EL (cell line): ENCODE results near the gene ERN1.
"Not testable (repeated sequence)": the region's sequence is repeated elsewhere in the genome, so short reads cannot be mapped to it uniquely, and the experiment has no call there.

Source experiments
- DNase-seq: peaks from one replicate; pipeline ENCODE4 v3.0.0-alpha.2; 2016

Gene ERN1

DNA sequence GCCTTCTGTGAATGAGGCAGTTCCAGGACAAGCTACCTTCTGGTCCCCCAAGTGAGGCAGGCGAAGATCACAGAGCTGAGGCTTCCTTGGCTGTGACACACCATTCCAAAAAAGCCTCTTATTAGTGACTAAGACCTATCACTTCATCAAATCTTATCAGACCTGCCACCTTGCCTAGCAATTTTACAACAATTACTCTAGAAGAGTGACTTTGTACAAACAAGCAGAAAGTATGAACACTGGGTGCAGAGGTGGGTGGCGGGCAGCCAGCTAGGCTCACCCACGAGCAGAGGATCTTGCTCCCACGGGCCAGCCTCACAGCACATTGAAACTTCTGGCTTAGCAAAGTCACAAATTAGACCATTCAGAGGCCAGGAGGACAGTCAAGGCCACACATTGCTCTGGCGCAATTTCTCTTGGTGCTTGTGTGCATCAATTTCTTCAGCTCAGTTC, 107.3 kb downstream of the ERN1 start:
- DNase-seq, result no peak

DNA sequence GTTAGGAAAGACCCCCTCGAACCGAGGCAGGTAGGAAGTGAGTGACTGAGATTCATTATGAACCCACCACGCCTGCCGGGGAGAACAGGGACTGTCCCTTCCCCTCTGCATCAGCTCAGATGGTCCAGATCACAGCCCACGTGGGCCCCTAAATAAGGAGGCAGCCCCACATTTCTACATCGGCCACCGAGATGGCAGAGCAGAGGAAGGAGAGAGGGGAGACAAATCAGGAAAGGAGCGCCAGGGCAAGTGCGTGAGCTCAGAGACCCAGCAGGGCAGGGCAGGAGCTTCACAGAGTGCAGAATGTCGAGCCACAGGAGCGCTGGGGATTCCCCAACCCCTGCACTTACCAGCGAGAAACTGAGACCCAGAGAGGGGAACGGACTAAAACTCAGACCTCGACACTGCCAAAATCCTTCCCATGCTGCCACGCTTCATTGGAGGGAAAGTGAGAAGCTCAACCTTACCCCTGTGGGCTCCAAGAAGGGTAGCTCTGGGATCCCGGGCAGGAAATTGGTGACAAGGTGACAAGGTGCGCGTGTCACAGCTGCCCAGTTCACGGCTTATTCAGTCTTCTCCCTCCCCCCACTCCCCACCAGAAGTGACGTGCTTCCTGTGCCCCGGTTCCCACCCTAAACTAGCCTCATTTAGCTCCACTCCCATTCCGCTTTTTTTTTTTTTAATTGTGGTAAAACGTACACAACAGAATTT, 109.7 kb downstream of the ERN1 start, which contains the start of gene ICAM2:
Gene ICAM2, minus strand, starts transcription at position 578 of the 711 bp plus-strand sequence. CDS start 13,942 bp downstream, outside the sequence.
- DNase-seq, result no peak

DNA sequence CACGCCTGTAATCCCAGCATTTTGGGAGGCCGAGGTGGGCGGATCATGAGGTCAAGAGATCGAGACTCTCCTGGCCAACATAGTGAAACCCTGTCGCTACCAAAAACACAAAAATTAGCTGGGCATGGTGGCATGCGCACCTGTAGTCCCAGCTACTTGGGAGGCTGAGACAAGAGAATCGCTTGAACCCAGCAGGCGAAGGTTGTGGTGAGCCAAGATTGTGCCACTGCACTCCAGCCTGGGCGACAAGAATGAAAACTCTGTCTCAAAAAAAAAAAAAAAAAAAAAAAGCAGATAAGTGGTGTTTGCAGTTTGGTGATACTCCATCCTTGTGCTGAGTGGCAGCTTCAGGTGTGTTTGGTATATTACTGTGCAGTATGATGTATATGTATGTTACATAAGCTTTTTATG, 110.4 kb downstream of the ERN1 start:
- DNase-seq, result not testable (repeated sequence)

DNA sequence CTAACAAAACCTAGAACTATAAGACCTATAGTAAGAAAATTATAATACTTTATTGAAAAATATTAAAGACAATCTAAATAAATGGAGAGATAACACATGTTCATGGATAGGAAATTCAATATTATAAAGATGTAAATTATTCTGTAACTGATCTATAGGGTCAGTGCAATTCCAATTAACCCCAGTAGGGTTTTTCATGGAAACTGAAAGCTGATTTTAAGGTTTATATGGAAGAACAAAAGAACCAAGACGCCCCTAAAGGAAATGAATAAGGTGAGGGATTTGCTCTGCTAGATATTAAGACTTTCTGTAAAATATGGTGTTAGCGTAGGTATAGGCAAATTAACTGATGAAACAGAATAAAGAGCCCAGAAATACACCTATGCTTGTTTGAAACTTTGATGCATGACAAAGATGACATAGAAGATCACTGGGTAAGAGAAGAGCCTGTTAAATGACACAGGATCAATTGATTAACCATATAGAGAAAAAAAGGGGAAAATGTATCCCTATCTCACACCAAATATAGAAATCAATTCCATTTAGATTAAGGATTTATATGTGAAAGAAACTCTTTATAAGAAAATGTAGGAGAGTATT, 112.5 kb downstream of the ERN1 start:
- no peak for DNase-seq

DNA sequence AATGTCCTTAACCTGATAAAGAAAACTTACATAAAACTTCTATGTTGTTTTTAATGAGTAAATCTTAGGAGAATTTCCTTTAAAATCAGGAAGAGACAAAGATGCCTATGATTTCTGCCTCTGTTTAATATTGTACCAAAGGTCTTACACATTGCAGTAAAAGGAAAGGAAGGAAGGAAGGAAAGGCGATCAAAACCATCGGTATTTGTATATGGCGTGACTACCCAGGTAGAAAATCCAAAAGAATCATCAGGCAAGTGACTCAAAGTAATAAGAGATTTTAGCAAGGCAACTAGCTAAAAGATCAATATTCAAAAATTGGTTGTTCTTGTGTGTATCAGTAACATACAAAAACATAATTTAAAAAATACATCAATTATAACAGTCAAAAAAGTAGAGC, 113.0 kb downstream of the ERN1 start:
- no peak for DNase-seq

DNA sequence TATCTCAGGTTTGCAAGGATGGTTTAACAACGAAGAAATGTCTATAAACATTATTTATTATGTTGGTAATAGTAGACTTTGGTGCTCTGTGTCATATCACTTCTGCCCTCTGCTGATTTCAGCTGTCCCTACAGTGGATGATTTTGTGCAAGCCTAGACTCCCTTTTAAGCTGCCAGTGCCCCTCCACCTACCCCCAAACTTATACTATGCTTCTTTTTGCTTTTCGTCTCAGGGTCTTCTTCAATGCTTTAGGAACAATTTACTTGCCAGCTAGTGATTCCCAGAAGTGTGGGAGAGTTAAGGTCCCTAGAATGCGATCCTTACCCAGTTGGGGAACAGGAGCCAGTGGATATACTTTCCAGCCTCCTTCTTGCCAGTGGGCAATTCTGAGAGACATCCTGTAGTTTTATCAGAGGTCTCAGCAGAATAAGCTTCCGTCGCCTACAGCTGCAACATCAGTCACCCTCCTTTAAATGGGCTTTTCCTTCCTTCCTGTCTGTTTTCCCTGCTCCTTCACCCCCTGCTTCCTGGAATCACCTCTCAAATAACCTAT, 113.6 kb downstream of the ERN1 start:
- no peak for DNase-seq

- no peak for DNase-seq
These were observed 114.5 kb downstream of the ERN1 start for GRCh38 chr17:64015447-64015846.

DNA sequence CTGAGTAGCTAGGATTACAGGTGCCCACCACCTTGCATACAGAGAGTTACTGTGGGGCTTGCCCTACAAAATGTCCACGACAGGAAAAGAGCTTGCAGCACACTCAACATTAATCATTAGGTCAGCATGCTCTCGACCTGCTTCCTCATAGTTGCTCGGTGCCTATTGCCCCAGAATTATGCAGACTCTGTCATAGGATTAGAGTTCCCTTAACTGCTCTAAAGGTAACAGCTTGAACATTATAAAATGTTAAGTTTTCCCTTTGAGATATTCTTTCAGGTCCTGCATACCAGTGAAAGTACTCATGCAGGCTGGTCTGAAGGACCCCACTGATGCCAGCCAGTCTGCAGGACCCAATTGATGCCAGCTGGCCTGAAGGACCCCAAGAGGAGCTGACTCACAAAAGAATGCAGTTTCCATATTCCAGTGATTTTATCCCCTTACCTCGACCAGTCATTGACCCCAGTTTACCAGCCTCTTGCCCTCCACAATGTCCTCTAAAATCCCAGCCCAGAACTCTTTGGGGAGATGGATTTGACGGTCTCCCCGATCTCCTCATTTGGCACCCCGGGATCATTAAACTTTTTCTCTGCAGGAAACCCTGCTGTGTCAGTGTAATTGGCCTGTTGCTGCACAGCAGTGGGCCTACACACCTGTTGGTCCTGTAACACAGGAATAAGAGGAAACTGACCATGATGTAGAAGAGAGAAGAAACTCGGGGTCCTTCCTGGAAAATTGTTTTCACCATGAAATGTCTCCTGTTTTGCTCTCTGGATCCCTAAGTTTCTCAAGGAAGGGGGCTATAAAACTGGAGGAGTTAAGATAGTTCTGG, 120.2 kb downstream of the ERN1 start:
- DNase-seq, result peak; percentile 52

DNA sequence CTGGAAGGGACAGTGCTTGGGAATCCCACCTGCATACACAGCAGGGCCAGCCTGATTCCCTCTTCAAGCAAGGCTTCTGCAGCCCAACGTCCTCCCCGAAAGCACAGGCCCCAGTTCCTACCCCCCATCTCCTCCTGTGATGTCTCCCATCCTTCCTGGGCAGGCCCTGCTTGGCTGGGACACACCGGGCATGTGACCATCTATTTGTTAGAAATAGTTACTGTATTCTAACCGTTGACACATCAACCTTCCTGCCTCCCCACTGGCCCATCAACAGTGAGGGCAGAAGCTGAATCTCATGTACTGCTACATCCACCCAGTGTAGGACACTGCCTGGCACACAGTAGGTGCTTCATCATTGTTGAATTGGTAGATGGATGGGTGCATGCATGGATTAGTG, 121.1 kb downstream of the ERN1 start:
- DNase-seq, result no peak

DNA sequence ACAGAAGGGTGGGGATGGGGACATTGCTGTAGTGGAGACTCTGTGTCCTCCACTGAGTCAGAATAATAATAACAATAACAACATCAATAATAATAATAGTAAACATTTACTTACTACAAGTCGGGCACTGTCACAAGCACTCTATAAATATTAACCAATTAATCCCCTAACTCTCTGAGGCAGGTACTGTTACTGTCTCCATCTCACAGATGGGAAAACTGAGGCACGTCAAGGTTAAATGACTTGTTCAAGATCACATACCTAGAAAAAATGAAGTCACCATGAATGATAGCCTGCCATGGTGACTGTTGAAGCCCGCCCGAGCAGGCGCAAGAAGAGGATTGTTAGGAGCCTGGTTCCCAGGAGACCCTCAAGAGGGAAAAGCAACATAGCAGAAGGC, 121.6 kb downstream of the ERN1 start:
- DNase-seq, result no peak

DNA sequence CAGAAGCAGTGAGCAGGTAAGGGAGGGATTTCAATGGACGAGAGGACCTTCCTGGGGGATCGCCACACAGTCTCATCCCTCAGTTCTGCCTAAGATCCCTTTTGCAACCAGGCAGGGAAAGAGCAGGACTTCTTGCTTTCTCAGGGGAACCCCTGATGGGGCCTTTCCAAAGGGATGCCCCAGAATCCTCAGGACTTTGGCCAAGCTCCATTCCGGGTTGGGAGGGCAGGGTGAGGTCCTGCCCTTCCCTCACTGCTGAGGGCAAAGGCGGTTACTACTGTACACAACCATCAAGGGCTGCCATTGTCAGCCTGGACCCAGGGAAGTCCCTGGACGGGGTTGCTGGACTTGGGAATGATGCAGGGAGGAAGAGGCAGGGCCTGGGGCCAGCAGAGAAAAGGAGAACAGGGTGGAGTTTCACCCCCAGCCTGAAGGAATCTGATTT, 122.1 kb downstream of the ERN1 start:
- no peak for DNase-seq

DNA sequence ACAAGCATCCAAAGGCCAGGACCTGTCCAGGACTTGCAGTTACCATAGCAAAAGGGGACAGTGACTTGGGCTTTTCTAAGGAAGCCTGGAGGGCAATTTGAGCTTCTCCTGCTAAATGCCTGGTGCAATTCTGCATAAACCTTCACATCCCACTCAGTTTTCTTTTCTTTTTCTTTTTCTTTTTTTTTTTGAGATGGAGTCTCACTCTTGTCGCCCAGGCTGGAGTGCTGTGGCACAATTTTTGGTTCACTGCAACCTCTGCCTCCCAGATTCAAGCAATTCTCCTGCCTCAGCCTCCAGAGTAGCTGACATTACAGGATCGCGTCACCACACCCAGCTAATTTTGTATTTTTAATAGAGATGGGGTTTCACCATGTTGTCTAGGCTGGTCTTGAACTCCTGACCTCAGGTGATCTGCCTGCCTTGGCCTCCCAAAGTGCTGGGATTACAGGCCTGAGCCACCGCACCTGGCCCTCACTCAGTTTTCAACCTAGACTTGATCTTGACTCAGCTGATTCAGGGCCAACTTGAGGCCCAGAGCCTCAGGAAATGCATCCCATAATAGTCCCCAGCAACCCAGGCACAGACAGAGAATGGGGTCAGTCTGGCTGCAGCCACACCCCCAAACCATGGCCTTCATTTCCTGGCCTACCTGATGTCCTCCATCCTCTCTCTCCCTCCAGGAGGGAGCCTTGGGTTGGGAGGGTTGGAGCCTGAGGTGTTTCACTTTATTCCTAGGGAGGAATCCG, 122.7 kb downstream of the ERN1 start:
- not testable (repeated sequence) for DNase-seq

- no peak for DNase-seq
These were observed 123.4 kb downstream of the ERN1 start for GRCh38 chr17:64006361-64007088.

DNA sequence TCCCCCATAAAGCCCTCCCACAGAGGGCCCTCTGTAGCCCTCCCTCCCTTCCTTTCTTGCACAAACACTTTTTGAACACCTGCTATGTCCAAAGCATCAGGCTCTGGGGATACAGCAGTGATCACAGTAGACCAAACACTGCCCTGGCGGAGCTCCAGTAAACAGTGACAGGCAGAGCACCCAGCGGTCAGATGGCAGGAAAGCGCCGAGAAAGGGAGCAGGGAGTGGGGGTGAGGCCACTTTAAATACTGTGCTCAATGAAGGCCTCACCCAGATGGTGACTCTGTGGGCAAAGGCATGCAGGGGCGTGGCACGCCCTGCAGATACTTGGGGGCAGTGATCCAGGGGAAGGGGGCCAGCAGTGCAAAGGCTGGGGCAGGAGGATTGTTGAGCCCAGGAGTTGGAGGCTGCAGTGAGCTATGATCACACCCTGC, 124.2 kb downstream of the ERN1 start:
- DNase-seq, result peak; percentile 28

DNA sequence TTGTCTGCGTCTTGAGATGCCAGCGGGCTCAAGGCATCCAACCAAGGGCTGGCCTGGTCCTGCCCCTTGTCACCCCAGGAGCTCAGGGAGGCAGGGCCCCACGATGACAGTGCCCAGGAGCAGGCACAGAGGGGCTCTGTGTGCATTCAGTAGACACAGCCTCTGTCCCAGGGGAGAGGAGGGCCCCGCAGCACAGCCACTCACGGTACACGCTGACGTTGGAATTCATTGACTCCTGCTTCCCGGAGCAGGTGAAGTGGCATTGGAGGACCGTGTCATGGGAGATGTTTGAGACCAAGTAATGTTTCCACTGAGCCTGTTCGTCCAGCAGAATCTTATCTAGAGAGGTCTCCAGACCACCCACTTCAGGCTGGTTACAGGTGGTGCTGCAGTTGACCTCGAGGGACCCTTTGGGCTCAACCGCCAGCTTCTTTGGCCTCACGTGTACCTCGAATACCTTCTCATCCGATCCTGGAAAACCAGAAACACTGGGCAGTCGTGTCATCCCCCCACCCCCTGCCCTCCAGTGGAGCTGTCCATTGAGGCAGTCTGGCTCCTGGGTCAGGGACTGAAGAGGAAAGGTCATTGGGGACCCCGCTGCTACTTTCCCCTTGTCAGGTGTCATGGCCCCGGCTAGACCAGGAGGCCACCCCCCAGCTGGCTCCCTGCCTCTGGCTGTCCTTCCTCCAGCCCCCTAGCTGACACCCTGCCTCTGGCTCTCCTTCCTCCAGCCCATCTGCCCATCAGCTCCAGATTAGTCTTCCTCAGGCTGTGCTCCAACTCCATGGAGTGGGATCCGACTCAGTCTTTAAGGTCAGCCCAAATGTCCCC, 124.8 kb downstream of the ERN1 start:
- no peak for DNase-seq

DNA sequence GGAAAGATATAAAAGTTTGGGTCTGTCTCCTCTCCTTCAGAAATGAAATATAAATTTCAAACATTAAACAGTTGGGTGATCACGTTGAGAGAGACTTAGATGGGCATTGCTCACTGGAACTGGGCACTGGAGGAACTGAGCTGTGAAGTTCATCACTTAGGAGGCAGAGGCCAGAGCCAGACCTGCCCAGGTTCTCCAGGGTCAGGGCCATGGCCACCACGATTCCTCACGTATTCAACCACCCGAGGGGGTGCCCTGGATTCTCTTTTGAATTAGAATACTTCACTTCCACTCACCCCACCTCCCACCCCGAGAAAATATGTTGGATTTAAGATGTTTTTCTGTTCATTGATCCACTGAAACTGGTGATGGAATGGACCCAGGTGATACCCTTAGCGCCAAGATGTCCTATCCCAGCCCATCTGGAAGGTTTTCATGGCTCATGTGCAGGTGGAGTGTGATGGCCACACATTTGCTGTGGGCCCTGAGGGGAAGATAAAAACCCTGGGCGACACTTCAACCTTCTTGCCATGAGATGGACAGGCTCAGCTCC, 125.7 kb downstream of the ERN1 start:
- no peak for DNase-seq

- DNase-seq, result no peak
These were observed 126.3 kb downstream of the ERN1 start for GRCh38 chr17:64003526-64004121.

GRCh38 chr17:64002658-64003525, 127.1 kb downstream of the ERN1 start:
- no peak for DNase-seq
